HG03457 (cell line): ENCODE data around the gene SPRYD7.
"Not testable (repeated sequence)": the region's sequence is repeated elsewhere in the genome, so short reads cannot be mapped to it uniquely, and the experiment has no call there.

Source experiments
- ATAC-seq: cut with Tn5 transposase; IDR thresholded peaks from one replicate; pipeline ENCODE4 v1.9.1; 2021; ENCODE audit warnings: moderate number of reproducible peaks; ENCODE audit not compliant: unreplicated experiment

Gene SPRYD7, protein sequence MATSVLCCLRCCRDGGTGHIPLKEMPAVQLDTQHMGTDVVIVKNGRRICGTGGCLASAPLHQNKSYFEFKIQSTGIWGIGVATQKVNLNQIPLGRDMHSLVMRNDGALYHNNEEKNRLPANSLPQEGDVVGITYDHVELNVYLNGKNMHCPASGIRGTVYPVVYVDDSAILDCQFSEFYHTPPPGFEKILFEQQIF

DNA sequence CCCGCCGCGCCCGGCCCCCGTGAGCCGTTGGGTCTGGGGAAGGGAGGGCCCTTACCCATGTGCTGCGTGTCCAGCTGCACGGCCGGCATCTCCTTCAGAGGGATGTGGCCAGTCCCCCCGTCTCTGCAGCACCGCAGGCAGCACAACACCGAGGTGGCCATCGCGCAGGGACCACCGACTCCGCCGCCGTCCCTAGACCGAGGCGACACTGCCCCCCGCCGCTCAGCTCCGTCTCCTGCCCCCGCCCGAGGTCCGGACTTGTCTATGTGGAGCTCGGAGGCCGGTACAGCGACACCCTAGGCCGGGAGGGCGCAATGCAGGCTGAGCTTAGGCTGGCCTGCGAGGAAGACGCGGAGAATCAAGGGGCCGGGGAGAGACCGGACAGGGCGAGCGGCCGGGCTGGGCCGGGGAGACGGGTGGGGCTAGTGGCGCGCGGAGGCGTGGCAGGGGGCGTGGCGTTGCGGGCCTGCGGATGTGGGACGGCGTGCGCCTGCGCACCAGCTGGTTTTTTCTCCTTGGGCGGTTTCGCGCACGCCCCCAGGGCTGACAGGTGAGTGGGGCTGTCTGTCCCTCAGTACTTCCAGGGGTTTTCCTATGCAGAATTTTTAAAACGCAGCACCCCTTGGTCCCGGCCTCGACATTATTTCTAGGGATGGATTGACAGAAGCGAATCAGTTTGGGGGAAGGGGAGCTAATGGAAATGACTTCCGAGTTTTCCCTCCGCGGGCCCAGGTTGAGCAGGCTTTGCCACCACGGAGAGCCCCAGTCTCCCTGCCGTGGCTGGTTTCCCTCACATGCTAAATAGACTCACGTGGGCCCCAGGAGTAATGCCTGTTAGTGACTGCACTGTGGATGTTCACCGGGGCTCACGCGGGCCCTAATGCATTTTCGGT, at the start of gene SPRYD7:
TSS of gene SPRYD7 (minus strand) at position 266 of the 893 bp plus-strand sequence. CDS start at position 161, 105 bp downstream.
- ATAC-seq = peak; percentile 98

DNA sequence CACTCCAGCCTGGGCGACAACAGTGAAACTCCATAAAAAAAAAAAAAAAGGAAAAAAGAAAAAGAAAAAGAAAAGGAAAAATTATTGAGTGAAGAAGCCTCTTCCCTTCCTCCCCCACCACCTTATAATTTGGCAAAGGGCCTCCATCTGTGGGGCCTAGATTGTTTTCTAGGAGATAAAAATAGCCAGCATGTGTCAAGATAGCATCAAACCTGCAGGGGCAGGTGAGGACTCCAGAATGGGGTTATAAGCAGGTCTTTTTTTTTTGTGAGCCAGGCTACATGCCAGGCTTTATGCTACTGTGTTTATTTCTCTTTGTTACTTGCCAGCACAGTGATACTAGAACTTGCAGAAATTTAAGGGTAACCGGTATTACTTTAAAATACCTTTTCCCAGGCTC, 49.0 kb upstream of the SPRYD7 start:
- no peak for ATAC-seq

DNA sequence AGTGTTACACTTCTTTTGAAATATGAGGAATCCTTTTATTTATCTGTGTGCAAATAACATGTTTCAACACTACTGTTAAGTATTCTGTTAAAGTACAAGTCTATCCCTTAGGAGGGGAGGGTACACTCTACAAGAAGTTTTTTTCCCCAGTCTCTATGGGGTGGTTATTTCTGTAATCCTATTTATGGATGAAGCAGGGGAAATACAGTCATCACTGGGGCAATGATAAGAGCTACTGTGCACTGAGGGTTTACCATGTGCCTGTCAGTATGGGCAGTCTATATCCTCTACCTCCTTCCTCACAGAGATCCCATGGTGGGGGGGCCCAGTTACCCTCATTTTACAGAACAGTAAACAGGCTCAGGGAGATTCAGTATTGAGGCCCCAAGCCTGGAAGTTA, 44.1 kb upstream of the SPRYD7 start:
- no peak for ATAC-seq

DNA sequence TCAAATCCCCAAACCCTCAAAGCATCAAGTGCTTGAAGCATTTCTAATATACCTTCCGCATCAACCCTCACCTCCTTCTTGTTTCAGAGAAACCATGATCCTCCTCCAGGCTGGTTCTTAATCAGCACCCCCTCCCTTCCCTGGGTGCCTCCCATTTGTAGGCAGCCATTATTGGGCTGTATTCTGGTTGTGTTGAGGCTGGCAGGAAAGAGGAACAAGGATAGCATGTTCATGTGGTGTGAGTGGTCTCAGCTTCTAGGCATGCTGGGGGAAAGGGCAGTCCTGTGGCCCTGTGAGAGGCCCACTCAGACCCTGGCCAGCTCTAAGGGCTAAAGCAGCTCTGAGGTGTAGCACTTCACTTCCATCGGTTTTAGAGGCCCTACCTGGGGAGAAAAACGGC, 41.9 kb upstream of the SPRYD7 start:
- ATAC-seq = no peak

DNA sequence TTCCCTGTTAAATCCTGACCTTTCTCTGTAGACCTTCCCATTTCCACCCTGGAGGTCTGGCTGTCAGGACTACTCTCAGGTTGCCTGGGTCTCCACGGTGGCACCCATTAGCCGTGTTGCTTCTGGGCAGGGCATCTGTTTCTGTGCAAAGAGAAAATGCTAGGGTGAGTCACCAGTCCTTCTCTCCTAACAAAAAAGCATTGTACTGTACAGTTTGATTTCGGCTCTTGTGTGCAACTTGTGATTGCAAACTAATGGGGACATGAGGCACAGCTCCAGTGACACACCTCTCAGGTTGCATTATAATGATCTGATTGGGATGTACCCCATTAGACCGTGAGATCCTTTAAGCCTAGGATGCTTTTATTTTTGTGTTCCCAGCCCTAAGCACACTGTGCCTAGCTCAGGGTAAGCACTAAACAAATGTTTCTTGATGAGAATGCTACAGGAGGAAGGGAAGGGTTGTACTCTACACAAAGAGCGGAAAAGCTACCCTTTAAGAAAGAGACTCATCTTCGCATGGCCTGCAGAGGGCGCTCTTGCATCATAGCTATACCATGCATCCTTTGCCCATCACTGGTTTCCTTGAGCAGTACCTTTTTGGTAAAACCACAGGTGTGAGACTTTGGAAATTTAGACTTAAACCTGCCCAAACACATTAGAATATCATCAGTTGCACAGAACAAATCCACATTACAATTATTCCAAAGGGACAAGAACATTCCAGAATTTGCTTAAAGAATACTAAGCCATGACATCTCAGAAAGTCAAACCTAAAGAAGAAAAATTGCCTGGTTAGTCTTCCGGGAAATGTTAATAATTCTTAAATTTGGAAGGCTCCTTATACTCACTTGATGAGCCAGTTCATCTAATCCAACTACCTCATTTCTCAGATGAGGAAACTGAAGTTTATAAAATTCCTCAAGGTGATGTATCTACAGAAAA, 40.4 kb upstream of the SPRYD7 start:
- no peak for ATAC-seq

DNA sequence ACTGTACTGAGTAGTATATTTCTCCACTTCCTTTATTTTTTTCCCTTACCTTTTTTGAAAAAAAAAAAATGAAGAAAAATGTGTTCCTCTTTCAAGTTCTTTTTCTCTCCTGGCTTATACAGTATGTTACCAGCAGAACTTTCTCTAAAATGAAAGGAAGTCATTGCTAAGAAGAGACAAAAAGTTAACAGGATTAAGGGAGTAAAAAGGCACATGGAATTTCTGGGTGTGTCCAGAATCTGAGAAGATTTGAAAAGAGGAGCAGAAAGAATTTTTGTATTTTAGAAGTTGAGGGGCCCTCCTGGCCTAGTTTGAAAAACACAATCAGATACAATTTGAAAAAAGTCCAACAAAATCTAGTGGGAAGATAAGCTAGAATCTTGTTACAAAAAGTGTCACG, 39.7 kb upstream of the SPRYD7 start:
- ATAC-seq = no peak

DNA sequence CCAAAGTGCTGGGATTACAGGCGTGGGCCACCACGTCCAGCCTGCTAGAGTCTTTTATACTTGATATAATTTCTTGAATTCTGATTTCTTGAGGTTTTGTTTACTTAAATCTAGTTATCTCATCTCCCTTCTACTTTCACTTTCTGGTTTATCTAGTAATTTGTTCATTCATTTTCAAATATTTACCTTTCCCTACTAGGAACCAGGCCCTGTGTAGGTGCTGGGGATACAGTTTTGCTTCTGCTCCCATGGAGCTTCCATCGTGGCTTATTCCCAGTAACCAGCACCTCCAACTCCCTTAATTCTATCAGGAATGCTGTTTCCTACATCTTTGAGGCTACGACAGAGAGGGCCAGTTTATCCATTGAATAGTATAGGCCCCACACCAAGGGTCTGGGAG, 36.6 kb upstream of the SPRYD7 start:
- ATAC-seq = no peak

DNA sequence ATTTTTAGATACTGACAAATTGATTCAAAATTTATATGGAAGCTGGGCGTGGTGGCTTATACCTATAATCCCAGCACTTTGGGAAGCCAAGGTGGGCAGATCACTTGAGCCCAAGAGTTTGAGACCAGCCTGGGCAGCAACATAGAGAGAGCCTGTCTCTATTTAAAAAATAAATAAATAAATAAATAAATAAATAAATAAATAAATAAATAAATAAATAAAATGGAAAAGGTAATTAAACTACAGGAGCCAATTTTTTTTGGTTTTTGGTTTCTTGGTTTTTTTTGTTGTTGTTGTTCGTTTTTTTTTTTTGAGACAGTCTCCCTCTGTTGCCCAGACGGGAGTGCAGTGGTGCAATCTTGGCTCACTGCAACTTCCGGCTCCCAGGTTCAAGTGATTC, 31.3 kb upstream of the SPRYD7 start:
- ATAC-seq = no peak

DNA sequence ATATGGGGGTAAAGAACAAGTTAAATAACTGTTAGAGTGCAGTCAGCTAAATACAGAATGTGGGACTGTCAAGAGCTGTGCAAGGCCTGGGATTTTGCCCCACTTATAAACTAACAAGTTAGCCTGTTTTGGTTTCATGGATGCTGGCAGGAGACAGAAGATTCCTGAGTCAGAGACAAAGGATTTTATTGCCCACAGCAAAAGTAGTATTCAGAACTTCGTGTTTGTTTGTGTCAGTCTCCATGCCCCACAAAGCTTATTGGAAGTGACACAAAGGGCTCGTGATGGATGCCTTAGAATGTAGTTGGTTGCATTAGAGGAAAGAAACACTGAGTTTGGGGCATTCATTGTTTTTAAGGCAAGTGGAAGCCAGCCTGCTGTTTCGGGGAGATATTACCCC, 22.2 kb upstream of the SPRYD7 start:
- ATAC-seq = no peak

DNA sequence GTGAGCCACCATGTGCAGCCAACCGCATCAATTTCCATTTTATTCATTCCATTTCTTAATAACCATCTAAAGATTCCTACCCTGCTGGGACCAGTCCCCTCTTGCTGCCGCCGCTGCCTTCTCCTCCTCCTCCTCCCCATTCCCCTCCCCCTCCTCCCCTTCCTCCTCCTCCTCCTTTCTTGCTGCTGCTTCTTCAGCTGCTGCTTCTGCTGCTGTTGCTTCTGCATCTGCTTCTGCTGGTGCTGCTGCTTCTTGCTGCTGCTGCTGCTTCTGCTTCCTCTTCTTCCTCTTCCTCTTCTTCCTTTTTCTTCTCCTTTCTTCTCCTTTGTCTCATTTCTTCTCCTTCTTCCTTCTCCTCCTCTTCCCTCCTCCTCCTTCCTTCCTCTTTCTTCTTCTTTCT, 20.0 kb upstream of the SPRYD7 start:
- no peak for ATAC-seq

DNA sequence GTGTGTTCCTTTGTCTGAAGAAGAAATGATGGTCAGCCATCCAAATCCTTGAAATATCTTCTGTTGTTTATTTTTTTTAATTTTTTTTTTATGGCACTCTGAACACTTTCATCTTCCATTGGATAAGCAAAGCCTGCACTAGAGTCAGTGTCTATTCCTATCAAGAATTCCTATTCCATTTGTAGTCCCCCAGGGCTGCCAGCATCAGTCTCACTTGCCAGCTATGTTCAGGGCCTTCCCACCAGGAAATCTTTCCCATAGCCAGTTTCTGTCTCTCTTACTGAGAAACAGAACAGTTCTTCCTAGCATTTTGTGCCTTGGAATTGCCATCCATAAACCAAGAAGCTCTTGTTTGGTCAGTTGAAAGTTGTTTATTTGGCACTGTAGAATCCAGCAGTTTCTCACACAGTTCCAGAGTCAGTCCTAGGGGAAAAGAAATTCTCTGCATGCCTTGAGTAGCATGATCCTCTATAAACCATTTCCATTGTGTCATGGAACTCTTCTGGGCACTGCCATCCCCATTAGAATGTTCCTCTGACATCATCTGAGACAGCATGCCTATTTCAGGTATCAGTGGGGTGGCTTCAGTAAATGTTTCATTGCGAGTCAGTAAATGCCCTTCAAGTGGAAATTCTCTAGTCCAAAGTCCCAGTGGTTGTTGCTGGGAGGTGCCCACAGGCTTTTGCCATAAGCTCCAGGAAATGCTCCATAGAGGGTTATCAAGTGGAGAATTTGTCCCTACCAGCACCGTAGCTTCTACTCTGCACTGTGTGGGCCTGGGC, 18.7 kb upstream of the SPRYD7 start:
- ATAC-seq = no peak

DNA sequence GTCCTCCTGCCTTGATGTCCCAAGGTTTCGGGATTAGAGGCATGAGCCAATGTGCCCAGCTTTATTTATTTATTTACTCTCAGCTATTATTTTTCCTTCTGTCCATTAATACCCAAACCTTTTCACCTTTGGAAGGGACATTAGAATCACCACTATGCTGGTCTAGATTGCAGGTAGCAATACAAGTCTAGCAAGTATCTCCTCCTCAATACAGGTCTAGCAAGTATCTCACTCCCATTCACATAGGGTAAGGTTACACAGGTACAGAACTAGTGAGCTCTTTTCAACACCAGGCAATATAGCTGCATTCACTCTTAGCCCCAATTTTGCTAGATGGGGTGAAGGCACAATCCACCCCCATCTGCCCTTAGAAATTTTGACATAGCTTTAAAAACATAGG, 17.4 kb upstream of the SPRYD7 start:
- no peak for ATAC-seq

DNA sequence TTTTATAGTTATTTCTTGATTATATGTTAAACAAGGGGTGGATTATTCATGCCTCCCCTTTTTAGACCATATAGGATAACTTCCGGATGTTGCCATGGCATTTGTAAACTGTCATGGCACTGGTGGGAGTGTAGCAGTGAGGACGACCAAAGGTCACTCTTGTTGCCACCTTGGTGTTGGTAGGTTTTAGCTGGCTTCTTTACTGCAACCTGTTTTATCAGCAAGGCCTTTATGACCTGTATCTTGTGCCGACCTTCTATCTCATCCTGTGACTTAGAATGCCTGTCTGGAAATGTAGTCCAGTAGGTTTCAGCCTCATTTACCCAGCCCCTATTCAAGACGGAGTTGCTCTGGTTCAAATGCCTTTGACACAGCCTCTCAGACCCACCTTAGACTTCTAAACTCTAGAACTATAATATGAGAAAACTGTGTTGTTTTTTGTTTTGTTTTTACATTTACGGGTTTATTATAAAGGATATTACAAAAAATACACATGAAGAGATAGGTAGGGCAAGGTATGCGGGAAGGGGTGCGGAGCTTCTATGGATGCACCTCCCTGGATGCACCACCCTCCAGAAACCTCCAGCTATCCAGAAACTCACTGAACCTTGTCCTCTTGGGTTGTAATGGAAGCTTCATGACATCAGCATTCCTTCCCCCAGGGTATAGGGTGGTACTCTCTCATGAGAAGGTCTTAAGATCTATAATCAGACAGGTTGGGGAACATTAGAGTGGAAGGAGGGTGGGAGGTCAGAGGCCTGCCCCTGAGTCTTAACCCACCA, 15.8 kb upstream of the SPRYD7 start:
- ATAC-seq = no peak

DNA sequence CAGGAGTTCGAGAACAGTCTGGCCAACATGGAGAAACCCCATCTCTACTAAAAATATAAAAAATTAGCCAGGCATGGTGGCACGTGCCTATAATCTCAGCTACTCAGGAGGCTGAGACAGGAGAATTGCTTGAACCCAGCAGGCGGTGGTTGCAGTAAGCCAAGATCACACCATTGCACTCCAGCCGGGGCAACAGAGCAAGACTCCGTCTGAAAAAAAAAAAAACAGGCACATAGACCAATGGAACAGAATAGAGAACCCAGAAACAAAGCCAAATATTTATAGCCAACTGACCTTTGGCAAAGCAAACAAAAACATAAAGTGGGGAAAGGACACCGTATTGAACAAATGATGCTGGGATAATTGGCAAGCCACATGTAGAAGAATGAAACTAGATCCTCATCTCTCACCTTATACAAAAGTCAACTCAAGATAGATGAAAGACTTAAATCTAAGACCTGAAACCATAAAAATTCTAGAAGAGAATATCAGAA, 12.7 kb upstream of the SPRYD7 start:
- ATAC-seq = not testable (repeated sequence)

DNA sequence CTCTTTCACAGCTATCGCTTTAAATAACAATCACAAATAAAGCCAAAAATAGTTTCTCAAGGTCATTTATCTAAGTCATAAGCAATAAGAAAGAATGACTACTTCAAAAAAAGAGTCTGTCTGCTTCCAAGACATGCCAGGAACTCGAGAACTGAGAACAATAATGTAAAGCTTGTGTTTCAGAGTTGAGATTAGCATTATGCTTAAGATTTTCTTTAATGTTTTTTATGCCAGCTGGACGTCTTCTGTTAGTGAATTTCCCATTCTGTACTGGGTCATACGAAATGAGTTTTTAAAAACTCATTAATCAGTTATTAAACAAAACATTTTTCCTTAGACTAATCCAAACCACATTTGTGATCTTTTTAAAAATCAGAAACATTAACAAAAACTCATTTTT, 3.2 kb upstream of the SPRYD7 start:
- no peak for ATAC-seq

DNA sequence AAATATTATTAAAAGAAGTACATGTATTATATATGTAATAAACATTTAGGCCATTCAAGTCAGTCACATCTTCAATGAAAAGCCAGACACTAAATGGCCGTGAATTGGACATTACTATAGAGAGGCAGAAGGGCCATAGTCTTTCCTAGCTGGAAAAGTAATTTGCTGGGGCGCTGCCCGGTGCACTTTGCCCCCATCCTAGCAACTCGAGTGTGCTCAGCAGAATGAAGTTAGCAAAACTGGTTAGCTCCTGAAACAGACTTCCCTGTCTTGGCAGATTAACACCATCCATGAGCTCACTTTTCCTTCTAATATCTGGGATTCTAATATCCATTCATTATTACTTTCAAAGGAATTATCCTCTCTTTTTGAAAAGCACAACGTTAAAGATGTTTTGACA, 2.8 kb upstream of the SPRYD7 start:
- ATAC-seq = no peak

DNA sequence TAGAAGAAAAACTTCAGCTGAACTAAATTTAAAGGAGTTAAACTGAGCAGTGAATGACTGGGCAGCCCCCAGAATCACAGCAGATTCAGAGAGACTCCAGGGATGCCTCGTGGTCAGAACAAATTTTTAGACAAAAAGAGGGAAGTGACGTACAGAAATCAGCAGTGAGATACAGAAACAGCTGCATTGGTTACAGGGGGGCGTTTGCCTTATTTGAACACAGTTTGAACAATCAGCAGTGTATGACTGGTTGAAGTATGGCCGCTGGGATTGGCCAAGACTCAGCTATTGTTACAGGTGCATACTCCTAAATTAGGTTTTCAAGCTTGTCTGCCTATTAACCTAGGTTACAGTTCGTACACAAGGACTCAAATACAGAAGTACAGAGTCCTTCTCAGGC, 2.2 kb upstream of the SPRYD7 start:
- ATAC-seq = no peak

DNA sequence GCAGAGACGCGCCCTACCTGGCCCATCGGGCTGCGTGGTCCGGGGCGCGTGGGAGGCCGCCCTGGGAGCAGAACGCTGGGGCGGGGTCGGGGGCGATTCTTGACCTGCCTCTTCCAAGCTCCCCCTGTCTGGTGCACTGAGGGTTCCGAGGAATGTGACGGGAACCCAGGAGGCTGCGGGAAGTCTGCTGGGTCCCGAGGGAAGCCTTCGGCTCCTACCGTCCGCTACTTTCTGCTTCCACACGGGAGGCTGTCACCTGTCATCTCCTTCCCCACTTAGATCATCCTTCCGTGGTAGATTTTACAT, 781 bp upstream of the SPRYD7 start:
- no peak for ATAC-seq

DNA sequence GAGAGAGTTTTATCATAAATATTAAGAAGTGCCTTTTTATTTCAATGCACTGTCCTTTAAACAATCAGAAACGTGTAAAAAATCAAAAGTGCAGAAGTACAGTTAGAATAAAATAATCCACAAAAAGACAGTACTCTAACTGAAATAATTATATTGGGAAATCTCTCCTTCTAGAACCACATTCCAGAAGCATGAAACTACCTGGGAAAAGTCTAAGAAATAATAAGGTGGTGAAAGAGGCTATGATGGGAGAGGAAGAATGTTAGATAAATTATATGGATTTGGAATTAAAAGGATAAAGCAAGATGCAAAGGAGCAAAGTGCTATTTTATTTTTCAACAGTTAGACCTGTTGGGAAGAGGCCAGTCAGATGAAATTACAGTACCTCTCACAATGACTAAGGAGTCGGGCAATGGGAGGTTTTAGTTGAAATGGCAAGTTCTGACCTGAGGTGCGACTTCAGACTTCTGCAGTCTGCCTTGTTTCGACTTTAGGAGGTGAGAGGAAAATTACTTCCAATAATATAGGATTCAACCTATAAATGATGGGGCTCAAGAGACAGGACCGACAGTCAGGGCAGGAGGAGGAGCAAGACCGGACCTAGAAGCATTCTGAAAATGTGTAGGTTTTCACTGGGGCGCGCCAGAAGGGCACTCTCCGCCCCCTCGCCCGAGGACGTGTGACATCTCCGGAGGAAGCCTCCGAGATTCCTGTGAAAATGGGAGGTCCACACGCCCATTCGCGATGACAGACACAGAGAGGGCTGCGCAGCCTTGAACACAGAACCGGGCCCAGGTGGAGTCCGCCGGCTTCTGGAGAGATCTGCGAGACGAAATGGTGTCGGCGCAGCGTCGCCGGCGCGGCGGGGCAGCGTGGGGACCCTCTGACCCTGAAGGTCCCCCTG, 717 bp downstream of the SPRYD7 start:
- ATAC-seq = peak; percentile 20
